Neural progenitor cell (in vitro differentiated cells): ENCODE data around the gene PCDHA3. TPM values are rescaled to one million over a fixed set of nuclear protein-coding genes. Genes with fewer than 3 reads are reported as not detected.

ENCODE experiments used
- DNase-seq: peaks from one replicate; pipeline ENCODE4 v3.0.0-alpha.2; 2016; ENCODE audit warnings: low spot score
- H2AFZ ChIP-seq: fragments of 200-600 bp; sonication (generic); replicated peaks from 2 replicates; pipeline ENCODE4 v1.6.1; 2016; ENCODE audit warnings: antibody characterized with exemption
- H3F3A ChIP-seq: fragments of 200-600 bp; sonication (generic); 2 replicates; pipeline ENCODE4 v1.6.1; 2016; ENCODE audit warnings: antibody characterized with exemption, low read depth
- H3K27ac ChIP-seq: fragments of 200-600 bp; sonication (generic); 2 replicates; pipeline ENCODE4 v1.5.1; 2016; ENCODE audit warnings: mild to moderate bottlenecking
- H3K27me3 ChIP-seq: fragments of 200-600 bp; sonication (generic); 2 replicates; pipeline ENCODE4 v1.6.1; 2016; ENCODE audit warnings: mild to moderate bottlenecking, moderate library complexity
- H3K36me3 ChIP-seq: fragments of 200-600 bp; sonication (generic); 2 replicates; pipeline ENCODE4 v1.5.1; 2016
- H3K4me1 ChIP-seq: fragments of 200-600 bp; sonication (generic); 2 replicates; pipeline ENCODE4 v1.6.1; 2016; ENCODE audit warnings: mixed run types
- H3K4me2 ChIP-seq: fragments of 200-600 bp; sonication (generic); 2 replicates; pipeline ENCODE4 v1.6.1; 2016
- H3K4me3 ChIP-seq: fragments of 200-600 bp; sonication (generic); 2 replicates; pipeline ENCODE4 v1.5.1; 2016
- H3K79me2 ChIP-seq: fragments of 200-600 bp; sonication (generic); 2 replicates; pipeline ENCODE4 v1.6.1; 2016; ENCODE audit warnings: low read depth
- H3K9ac ChIP-seq: fragments of 200-600 bp; sonication (generic); 2 replicates; pipeline ENCODE4 v1.6.1; 2016
- H3K9me3 ChIP-seq: fragments of 200-600 bp; sonication (generic); 2 replicates; pipeline ENCODE4 v1.5.1; 2016; ENCODE audit warnings: low read depth
- H4K20me1 ChIP-seq: fragments of 200-600 bp; sonication (generic); 2 replicates; pipeline ENCODE4 v1.6.1; 2016; ENCODE audit warnings: low read depth
- H3K27ac Mint-ChIP-seq: 3 replicates; pipeline ENCODE4 v1.8.0; 2021; ENCODE audit warnings: mixed read lengths
- H3K27me3 Mint-ChIP-seq: 2 replicates; pipeline ENCODE4 v1.8.0; 2022; ENCODE audit warnings: low read depth, mild to moderate bottlenecking, inconsistent platforms, moderate library complexity, mixed read lengths; ENCODE audit not compliant: insufficient read depth
- H3K36me3 Mint-ChIP-seq: 3 replicates; pipeline ENCODE4 v1.8.0; 2021; ENCODE audit warnings: mixed read lengths
- H3K4me1 Mint-ChIP-seq: 3 replicates; pipeline ENCODE4 v1.8.0; 2021; ENCODE audit warnings: mixed read lengths
- H3K4me3 Mint-ChIP-seq: 3 replicates; pipeline ENCODE4 v1.8.0; 2021; ENCODE audit warnings: mild to moderate bottlenecking, moderate library complexity, mixed read lengths
- H3K9me3 Mint-ChIP-seq: 3 replicates; pipeline ENCODE4 v1.8.0; 2020; ENCODE audit warnings: mixed read lengths
- EZH2 ChIP-seq: fragments of 200-600 bp; sonication (generic); IDR thresholded peaks from 2 replicates; pipeline ENCODE4 v1.6.1; 2017; ENCODE audit warnings: antibody characterized with exemption, mild to moderate bottlenecking, moderate library complexity
- EZH2phosphoT487 ChIP-seq: fragments of 200-600 bp; sonication (generic); IDR thresholded peaks from 2 replicates; pipeline ENCODE4 v1.6.1; 2017; ENCODE audit warnings: antibody characterized with exemption
- total RNA-seq: library from RNA; depleted of rRNA; stranded (reverse); fragments of >200 nt; gene quantifications from 2 replicates; pipeline ENCODE4 v1.2.3, GENCODE V29; 2015; ENCODE audit warnings: low replicate concordance
- TF ChIP-seq, protein P1 (sequence below): fragments of 200-600 bp; sonication (generic); IDR thresholded peaks from 2 replicates; pipeline ENCODE4 v1.5.1; 2017; ENCODE audit warnings: antibody characterized with exemption, mild to moderate bottlenecking

PCDHA3 gene
- 2.8 and 4.0 TPM in 2 replicates for total RNA-seq

DNA sequence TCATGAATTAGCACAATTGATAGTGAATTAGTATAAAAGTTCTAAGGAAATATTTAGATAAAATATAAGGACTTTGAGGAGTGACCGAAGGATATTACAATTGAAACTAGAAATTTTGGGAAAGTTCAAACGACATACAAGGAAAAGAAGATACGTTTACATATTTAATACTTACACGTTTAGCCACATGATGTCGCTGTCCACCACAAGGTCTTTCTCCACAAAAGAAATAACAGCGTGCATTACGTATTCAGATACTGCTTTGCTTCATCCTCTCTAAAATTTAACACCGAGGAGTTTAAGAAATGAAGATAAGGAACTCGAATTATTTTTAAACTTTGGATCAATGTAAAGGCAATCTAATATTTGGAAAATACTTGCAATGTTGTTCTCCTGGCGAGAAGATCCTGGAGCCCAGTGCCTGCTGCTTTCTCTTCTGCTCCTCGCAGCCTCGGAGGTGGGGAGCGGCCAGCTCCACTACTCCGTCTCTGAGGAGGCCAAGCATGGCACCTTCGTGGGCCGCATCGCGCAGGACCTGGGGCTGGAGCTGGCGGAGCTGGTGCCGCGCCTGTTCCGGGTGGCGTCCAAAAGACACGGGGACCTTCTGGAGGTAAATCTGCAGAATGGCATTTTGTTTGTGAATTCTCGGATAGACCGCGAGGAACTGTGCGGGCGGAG lies at the start of gene PCDHA3:
Gene PCDHA3 (plus strand): TSS at position 242 of the 678 bp plus-strand sequence.
- peaks cover 1% of the 10 kb centered on the region for H3K4me1 Mint-ChIP-seq
- Histone ChIP-seq H3K36me3 (peaks cover 13% of the 10 kb centered on the region), H4K20me1 (no peaks in the 10 kb centered on the region), H3K27me3 (no peaks in the 10 kb centered on the region), H2AFZ (no peak within 1 kb of the TSS), H3K4me2 (no peak within 1 kb of the TSS), H3K4me1 (no peaks in the 10 kb centered on the region), H3K27ac (no peak within 1 kb of the TSS), H3K4me3 (no peak within 1 kb of the TSS), H3K9ac (no peak within 1 kb of the TSS), H3F3A (no peaks in the 10 kb centered on the region), H3K79me2 (no peaks in the 10 kb centered on the region), H3K9me3 (peaks cover 9% of the 10 kb centered on the region)
- no peak within 1 kb of the TSS for H3K27ac Mint-ChIP-seq
- TF ChIP-seq, protein P1, sequence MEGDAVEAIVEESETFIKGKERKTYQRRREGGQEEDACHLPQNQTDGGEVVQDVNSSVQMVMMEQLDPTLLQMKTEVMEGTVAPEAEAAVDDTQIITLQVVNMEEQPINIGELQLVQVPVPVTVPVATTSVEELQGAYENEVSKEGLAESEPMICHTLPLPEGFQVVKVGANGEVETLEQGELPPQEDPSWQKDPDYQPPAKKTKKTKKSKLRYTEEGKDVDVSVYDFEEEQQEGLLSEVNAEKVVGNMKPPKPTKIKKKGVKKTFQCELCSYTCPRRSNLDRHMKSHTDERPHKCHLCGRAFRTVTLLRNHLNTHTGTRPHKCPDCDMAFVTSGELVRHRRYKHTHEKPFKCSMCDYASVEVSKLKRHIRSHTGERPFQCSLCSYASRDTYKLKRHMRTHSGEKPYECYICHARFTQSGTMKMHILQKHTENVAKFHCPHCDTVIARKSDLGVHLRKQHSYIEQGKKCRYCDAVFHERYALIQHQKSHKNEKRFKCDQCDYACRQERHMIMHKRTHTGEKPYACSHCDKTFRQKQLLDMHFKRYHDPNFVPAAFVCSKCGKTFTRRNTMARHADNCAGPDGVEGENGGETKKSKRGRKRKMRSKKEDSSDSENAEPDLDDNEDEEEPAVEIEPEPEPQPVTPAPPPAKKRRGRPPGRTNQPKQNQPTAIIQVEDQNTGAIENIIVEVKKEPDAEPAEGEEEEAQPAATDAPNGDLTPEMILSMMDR = peak; percentile 4
- TF ChIP-seq EZH2 = no peak
- H3K27me3 Mint-ChIP-seq = peaks cover 2% of the 10 kb centered on the region
- H3K9me3 Mint-ChIP-seq = peaks cover 41% of the 10 kb centered on the region
- H3K36me3 Mint-ChIP-seq = peaks cover 25% of the 10 kb centered on the region
- H3K4me3 Mint-ChIP-seq = no peak within 1 kb of the TSS
- DNase-seq = no peak

DNA sequence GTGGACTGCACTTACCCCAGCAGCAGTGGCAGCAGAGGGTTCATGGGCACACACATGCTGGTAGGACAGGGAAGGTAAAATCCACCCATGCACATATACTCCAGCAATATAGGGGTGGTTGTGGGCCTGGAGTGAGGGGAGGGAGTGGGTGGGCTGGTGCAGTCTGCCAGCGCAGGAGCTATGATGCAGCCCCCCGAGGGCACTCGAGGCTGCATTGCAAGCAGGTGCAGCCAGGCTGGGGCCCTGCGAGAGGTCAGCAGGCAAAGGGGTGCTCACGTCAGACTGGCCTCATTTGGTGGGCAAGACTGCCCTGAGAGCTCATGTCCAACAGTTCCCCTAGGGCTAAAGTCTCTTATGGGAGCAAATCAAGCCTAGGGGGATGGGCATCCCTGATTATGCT lies 47.3 kb upstream of the PCDHA3 start:
- H3K9me3 ChIP-seq = peaks cover 16% of the 10 kb centered on the region
- H2AFZ ChIP-seq = no peak overlapping the region
- Mint-ChIP-seq H3K27ac (no peak overlapping the region), H3K4me3 (no peak overlapping the region), H3K9me3 (peaks cover 54% of the 10 kb centered on the region), H3K27me3 (peaks cover 3% of the 10 kb centered on the region), H3K4me1 (no peaks in the 10 kb centered on the region), H3K36me3 (no peaks in the 10 kb centered on the region)
- no peak overlapping the region for H3K4me2 ChIP-seq
- H3K27ac ChIP-seq = no peak overlapping the region
- no peaks in the 10 kb centered on the region for H3K79me2 ChIP-seq
- no peaks in the 10 kb centered on the region for H4K20me1 ChIP-seq
- TF ChIP-seq EZH2phosphoT487 (no peak), EZH2 (no peak)
- TF ChIP-seq, protein P1 = no peak
- H3K9ac ChIP-seq = no peak overlapping the region
- no peaks in the 10 kb centered on the region for H3F3A ChIP-seq
- no peaks in the 10 kb centered on the region for H3K36me3 ChIP-seq
- no peaks in the 10 kb centered on the region for H3K27me3 ChIP-seq
- no peak for DNase-seq
- H3K4me1 ChIP-seq = no peaks in the 10 kb centered on the region
- H3K4me3 ChIP-seq = no peak overlapping the region

DNA sequence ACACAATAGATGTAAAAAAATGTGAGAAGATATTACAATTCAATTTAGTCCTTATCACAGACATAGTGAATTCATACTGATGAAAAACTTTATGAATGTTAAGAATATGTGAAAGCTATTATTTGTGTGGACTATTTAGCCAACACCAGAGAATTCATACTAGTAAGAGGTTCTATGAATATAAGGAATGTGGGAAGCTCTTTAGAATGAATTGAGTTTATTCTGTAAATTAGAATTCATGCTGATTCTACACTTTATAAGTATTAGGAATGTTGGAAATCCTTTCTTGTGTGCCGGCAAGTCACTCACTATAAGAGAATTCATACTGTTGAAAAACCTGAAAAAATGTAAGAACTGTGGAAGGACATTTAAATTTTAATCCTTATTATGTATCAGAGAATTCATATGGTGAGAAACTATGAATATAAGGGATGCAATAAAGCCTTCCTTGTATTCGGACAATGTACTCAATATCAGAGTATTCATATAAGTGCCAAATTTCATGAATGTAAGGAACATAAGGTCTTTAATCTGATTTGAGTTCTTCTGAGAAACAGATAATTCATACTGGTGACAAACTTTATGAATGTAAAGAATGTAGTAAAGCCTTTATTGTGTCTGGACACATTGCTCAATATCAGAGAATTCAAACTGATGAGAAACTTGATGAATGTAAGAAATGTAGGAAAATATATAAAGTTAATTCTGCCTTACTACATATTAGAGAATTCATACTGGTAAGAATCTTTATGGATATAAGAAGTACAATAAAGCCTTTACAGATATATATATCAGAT lies 36.5 kb upstream of the PCDHA3 start:
- Mint-ChIP-seq H3K9me3 (peaks cover 69% of the 10 kb centered on the region), H3K27ac (no peak overlapping the region), H3K4me3 (no peak overlapping the region), H3K36me3 (no peaks in the 10 kb centered on the region), H3K27me3 (no peaks in the 10 kb centered on the region), H3K4me1 (no peaks in the 10 kb centered on the region)
- Histone ChIP-seq H2AFZ (no peak overlapping the region), H3K36me3 (no peaks in the 10 kb centered on the region), H3K27ac (no peak overlapping the region), H3K9ac (no peak overlapping the region), H3F3A (no peaks in the 10 kb centered on the region), H3K79me2 (no peaks in the 10 kb centered on the region), H3K4me2 (no peak overlapping the region), H3K4me1 (no peaks in the 10 kb centered on the region), H3K4me3 (no peak overlapping the region), H3K27me3 (no peaks in the 10 kb centered on the region), H4K20me1 (no peaks in the 10 kb centered on the region), H3K9me3 (peaks cover 40% of the 10 kb centered on the region)
- no peak for TF ChIP-seq EZH2phosphoT487
- no peak for TF ChIP-seq EZH2
- DNase-seq = no peak

DNA sequence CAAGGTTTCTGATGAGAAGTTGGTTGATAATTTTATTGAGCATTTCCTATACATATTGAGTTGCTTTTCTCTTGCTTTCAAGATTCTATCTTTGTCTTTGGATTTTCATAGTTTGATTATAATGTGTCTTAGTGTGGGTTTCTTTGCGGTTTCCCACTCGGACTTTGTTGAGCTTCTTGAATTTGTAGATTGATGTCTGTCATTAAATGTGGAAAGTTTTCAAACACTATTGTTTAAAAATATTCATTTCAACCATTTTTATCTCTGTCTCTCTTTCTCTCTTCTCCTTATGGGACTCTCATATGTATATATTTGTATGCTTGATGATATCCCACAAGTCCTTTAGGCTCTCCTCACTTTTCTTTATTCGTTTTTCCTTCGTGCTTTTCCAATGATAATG lies 33.4 kb upstream of the PCDHA3 start:
- no peak overlapping the region for H3K4me3 Mint-ChIP-seq
- peaks cover 47% of the 10 kb centered on the region for H3K9me3 ChIP-seq
- H3K4me2 ChIP-seq = no peak overlapping the region
- H3K4me1 Mint-ChIP-seq = no peaks in the 10 kb centered on the region
- no peak overlapping the region for H3K27ac ChIP-seq
- no peak overlapping the region for H3K4me3 ChIP-seq
- no peak for DNase-seq
- H3K27ac Mint-ChIP-seq = no peak overlapping the region
- no peaks in the 10 kb centered on the region for H3F3A ChIP-seq
- no peaks in the 10 kb centered on the region for H3K79me2 ChIP-seq
- no peaks in the 10 kb centered on the region for H3K36me3 Mint-ChIP-seq
- H3K4me1 ChIP-seq = no peaks in the 10 kb centered on the region
- H2AFZ ChIP-seq = no peak overlapping the region
- peaks cover 2% of the 10 kb centered on the region for H3K27me3 Mint-ChIP-seq
- H3K36me3 ChIP-seq = no peaks in the 10 kb centered on the region
- H3K27me3 ChIP-seq = no peaks in the 10 kb centered on the region
- TF ChIP-seq, protein P1 = no peak
- TF ChIP-seq EZH2 = no peak
- no peak for TF ChIP-seq EZH2phosphoT487
- peaks cover 69% of the 10 kb centered on the region for H3K9me3 Mint-ChIP-seq
- H3K9ac ChIP-seq = no peak overlapping the region
- no peaks in the 10 kb centered on the region for H4K20me1 ChIP-seq
